Large intestine (tissue), 3 donors: Measurements from ENCODE around the gene DBP. TPM values are rescaled to one million over a fixed set of nuclear protein-coding genes. Genes with fewer than 3 reads are reported as not detected.

ENCODE experiments used
- DNase-seq, 2 donors: peaks; one replicate each; pipeline versions ENCODE4 v3.0.0 to v3.0.0-alpha.2; 2013
- H3K27ac ChIP-seq: one replicate; pipeline ENCODE4 v1.5.1; 2013; ENCODE audit warnings: low read length
- H3K27me3 ChIP-seq: 2 replicates; pipeline ENCODE4 v1.6.1; 2013; ENCODE audit warnings: low read length; ENCODE audit not compliant: control insufficient read depth, insufficient read depth
- H3K36me3 ChIP-seq: 2 replicates; pipeline ENCODE4 v1.6.1; 2013; ENCODE audit warnings: low read length; ENCODE audit not compliant: control insufficient read depth, insufficient read depth
- H3K4me1 ChIP-seq: one replicate; pipeline ENCODE4 v1.6.1; 2013; ENCODE audit warnings: low read length; ENCODE audit not compliant: control insufficient read depth, insufficient read depth
- H3K4me3 ChIP-seq: one replicate; pipeline ENCODE4 v1.5.1; 2013; ENCODE audit warnings: low read length
- H3K9me3 ChIP-seq: one replicate; pipeline ENCODE4 v1.6.1; 2013; ENCODE audit warnings: mild to moderate bottlenecking, low read depth, low read length, moderate library complexity; ENCODE audit not compliant: control insufficient read depth
- WGBS: methylation state at CpG from one replicate; pipeline ENCODE4 v1.1.5; 2013; ENCODE audit warnings: low lambda C conversion rate; ENCODE audit not compliant: insufficient coverage; 5-methylcytosine and 5-hydroxymethylcytosine counted together
- polyA plus RNA-seq: library from polyadenylated mRNA; unstranded; fragments of 120-200 nt; gene quantifications from one replicate; pipeline ENCODE4 v1.2.1, GENCODE V29; 2013

DBP gene
- polyA plus RNA-seq, 1 donor, result 4.0 TPM

DNA sequence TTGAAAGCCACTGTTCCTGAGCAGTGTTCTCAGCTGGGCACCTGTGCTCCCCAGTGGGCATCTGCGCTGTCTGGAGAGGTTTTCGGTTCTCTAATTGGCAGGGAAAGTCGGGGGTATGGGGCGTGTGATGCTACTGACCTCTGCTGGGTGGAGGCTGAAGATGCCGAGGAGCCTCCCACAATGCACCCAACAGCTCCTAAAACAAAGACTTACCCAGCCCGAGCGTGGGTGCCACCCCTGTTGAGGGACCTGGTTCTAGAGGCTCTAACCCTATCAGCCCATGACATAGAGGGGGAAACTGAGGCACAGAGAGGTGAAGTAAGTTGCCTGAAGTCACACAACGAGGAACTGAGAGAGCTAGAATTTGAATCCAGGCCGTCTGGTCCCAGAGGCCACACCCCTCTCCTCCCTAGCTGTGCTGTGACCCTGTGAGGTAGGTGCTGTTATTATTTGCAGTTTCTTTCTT, 28.3 kb downstream of the DBP start:
- Histone ChIP-seq H3K4me3 (no peak overlapping the region), H3K9me3 (peaks cover 4% of the 10 kb centered on the region), H3K27me3 (no peaks in the 10 kb centered on the region), H3K27ac (no peak overlapping the region), H3K4me1 (peaks cover 17% of the 10 kb centered on the region), H3K36me3 (peaks cover 19% of the 10 kb centered on the region)
- no peak for DNase-seq
- no CpG with 5 or more reads among the region's 9 CpGs for WGBS

DNA sequence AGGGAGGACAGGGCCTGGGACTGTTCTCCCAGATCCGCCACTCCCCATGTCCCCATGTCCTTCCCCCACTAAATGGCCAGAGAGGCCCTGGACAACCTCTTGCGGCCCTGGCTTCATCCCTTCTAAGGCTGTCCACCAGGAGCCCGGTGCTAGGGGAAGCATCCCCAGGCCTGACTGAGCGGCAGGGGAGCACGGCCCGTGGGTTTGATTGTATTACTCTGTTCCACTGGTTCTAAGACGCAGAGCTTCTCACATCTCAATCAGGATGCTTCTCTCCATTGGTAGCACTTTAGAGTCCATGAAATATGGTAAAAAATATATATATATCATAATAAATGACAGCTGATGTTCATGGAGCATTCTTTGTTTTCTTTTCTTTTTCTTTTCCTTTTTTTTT, 29.8 kb downstream of the DBP start:
- H3K27ac ChIP-seq, result no peak overlapping the region
- H3K4me1 ChIP-seq, result peaks cover 10% of the 10 kb centered on the region
- no peak overlapping the region for H3K4me3 ChIP-seq
- WGBS, result 100% methylated on average over 1 of the region's 7 CpGs
- H3K27me3 ChIP-seq, result no peaks in the 10 kb centered on the region
- peaks cover 21% of the 10 kb centered on the region for H3K36me3 ChIP-seq
- H3K9me3 ChIP-seq, result no peaks in the 10 kb centered on the region
- DNase-seq, result no peak

DNA sequence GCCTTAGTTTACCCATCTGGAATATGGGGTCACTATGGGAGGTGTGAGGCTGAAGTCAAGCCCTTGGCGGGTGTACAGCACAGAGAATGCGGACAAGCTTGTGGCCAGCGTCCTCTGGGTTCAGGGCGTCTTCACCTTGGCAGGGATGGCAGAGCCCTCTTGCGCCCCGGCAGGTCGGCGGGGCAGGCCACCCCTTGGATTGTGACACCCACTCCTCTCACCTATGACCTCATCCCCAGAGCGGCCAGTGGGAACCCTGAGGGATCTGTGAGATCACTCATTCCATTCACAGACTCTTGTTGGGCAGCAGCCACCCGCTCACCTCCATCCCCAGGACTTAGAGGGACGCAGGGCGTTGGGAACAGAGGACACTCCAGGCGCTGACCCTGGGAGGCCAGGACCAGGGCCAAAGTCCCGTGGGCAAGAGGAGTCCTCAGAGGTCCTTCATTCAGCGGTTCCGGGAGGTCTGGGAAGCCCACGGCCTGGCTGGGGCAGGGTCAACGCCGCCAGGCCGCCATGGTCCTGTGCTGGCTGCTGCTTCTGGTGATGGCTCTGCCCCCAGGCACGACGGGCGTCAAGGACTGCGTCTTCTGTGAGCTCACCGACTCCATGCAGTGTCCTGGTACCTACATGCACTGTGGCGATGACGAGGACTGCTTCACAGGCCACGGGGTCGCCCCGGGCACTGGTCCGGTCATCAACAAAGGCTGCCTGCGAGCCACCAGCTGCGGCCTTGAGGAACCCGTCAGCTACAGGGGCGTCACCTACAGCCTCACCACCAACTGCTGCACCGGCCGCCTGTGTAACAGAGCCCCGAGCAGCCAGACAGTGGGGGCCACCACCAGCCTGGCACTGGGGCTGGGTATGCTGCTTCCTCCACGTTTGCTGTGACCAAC, 30.5 kb downstream of the DBP start, which contains the start of gene SPACA4:
Gene SPACA4 (plus strand): TSS at position 280 of the 896 bp plus-strand sequence. CDS start 237 bp downstream, at position 517.
- WGBS, result no CpG with 5 or more reads among the region's 39 CpGs
- H3K9me3 ChIP-seq, result no peaks in the 10 kb centered on the region
- no peak within 1 kb of the TSS for H3K27ac ChIP-seq
- H3K36me3 ChIP-seq, result peaks cover 17% of the 10 kb centered on the region
- H3K4me1 ChIP-seq, result peaks cover 13% of the 10 kb centered on the region
- no peak within 1 kb of the TSS for H3K4me3 ChIP-seq
- no peak for DNase-seq
- no peaks in the 10 kb centered on the region for H3K27me3 ChIP-seq

DNA sequence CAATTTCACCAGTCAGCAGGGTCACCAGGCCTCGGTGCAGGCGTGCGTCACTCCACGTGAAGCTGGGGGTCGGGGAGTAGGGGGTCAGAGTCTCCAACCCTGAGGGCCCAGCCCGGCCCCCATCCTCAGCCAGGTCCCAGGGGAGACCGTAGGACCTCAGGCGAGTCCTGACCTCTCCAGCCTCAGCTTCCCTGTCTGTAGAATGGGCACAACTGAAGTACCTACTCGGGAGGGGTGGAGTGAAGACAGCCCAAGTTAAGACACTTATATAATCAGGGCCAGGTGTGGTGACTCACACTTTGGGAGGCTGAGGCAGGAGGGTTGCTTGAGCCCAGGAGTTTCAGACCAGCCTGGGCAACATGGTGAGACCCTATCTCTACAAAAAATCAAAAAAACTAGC, 33.3 kb downstream of the DBP start:
- no peak overlapping the region for H3K4me3 ChIP-seq
- H3K4me1 ChIP-seq, result peaks cover 17% of the 10 kb centered on the region
- H3K27me3 ChIP-seq, result no peaks in the 10 kb centered on the region
- no peak overlapping the region for H3K27ac ChIP-seq
- WGBS, result no CpG with 5 or more reads among the region's 9 CpGs
- DNase-seq, result no peak
- peaks cover 2% of the 10 kb centered on the region for H3K9me3 ChIP-seq
- H3K36me3 ChIP-seq, result peaks cover 10% of the 10 kb centered on the region

DNA sequence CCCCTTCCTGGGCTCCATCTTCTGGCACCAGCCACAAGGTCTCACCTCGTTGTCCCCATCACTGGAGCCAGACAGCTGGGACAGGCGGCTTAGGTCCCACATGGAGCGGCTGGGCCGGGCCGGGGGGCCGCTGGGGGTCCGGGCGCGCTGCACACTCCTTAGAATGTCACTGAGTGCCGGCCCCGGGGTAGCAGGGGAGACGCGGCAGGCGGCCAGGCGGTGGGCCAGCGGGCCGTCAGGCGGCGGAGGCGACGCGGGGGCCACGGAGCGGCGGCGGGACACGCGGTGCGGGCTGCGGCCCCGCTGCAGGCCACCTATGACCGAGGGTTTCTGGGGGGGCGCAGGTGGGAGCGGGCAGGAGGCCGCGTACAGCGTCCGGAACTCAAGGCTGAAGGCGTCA, 33.7 kb downstream of the DBP start:
- H3K4me1 ChIP-seq, result peaks cover 17% of the 10 kb centered on the region
- peaks cover 10% of the 10 kb centered on the region for H3K36me3 ChIP-seq
- 87% methylated on average over 3 of the region's 39 CpGs for WGBS
- no peak for DNase-seq
- peaks cover 2% of the 10 kb centered on the region for H3K9me3 ChIP-seq
- H3K4me3 ChIP-seq, result no peak overlapping the region
- H3K27ac ChIP-seq, result no peak overlapping the region
- no peaks in the 10 kb centered on the region for H3K27me3 ChIP-seq

DNA sequence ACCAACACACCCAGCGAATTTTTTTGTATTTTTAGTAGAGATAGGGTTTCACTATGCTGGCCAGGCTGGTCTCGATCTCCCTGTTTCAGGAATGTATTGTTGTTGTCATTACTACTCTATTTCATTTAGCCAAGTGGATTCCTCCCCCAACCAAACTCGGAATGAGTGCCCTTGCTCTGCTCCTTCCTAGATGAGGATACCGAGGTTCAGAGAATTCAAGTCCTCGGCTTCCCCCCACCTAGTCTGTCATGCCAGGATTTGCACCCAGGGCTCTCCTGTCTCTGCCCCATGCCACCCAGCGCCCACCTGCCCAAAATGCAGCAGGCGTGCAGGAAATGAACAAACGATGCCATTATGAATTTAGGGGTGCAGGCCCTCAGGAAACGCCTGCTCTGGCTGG, 34.2 kb downstream of the DBP start:
- Histone ChIP-seq H3K36me3 (peaks cover 10% of the 10 kb centered on the region), H3K27me3 (no peaks in the 10 kb centered on the region), H3K27ac (no peak overlapping the region), H3K4me1 (peaks cover 17% of the 10 kb centered on the region), H3K9me3 (peaks cover 2% of the 10 kb centered on the region), H3K4me3 (no peak overlapping the region)
- no peak for DNase-seq
- no CpG with 5 or more reads among the region's 9 CpGs for WGBS

DNA sequence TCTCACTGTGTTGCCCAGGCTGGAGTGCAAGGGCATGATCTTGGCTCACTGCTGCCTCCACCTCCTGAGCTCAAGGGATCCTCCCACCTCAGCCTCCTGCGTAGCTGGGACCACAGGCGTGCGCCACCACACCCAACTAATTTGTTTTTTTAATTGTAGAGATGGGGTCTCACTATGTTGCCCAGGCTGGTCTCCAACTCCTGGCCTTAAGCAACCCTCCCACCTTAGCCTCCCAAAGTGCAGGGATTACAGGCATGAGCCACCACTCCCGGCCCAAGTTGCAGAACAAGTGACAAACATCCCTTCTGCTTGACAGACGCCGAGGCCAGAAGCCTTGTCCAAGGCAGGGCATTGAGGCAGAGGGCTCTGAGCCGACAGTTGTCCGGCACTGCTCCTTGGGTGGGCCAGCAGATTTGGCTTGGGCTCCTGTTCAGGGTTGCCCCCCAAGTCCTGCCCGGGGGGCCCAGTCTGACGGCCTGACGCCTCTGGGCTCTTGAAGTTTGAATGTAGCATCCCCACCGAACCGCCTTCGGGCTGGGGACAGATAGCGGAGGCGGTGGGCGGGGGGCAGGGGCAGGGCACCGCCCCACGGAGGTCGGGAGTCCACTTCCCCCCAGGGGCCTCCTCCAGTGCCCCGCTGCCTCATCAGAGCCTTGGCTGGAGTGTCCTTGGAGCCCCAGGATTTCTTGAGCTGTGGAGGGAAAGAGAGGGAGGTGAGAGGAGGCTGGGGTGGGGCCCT, 36.3 kb downstream of the DBP start:
- peak in 1 of 2 donors; percentile 70 for DNase-seq
- no peaks in the 10 kb centered on the region for H3K27me3 ChIP-seq
- H3K4me3 ChIP-seq, result no peak overlapping the region
- H3K36me3 ChIP-seq, result peaks cover 9% of the 10 kb centered on the region
- no CpG with 5 or more reads among the region's 21 CpGs for WGBS
- peaks cover 17% of the 10 kb centered on the region for H3K4me1 ChIP-seq
- H3K27ac ChIP-seq, result no peak overlapping the region
- H3K9me3 ChIP-seq, result peaks cover 2% of the 10 kb centered on the region

DNA sequence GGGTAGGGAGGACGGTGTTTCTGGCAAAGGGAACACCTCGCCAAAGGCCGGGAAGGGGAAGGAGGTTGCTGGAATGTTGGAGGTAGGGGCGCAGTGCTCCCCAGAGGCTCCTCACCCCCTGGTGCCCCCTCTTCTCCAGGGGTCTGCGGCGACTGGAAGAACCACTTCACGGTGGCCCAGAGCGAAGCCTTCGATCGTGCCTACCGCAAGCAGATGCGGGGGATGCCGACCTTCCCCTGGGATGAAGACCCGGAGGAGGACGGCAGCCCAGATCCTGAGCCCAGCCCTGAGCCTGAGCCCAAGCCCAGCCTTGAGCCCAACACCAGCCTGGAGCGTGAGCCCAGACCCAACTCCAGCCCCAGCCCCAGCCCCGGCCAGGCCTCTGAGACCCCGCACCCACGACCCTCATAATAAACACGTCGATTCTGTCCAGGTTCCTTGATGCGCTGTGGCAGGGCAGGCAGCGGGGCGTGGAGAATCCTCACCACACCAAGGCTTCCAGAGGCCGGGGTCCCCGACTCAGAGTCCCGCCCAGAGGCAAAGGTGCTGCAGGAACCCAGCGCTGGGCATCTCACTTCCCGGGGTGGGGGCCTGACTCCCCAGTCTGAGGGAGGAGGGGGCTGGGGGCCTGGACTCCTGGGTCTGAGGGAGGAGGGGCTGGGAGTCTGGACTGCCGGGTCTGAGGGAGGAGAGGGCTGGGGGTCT, 38.0 kb downstream of the DBP start:
- Histone ChIP-seq H3K4me3 (no peak overlapping the region), H3K27me3 (no peaks in the 10 kb centered on the region), H3K4me1 (peaks cover 17% of the 10 kb centered on the region), H3K36me3 (peaks cover 9% of the 10 kb centered on the region), H3K9me3 (peaks cover 2% of the 10 kb centered on the region), H3K27ac (no peak overlapping the region)
- DNase-seq, result no peak
- no CpG with 5 or more reads among the region's 30 CpGs for WGBS

DNA sequence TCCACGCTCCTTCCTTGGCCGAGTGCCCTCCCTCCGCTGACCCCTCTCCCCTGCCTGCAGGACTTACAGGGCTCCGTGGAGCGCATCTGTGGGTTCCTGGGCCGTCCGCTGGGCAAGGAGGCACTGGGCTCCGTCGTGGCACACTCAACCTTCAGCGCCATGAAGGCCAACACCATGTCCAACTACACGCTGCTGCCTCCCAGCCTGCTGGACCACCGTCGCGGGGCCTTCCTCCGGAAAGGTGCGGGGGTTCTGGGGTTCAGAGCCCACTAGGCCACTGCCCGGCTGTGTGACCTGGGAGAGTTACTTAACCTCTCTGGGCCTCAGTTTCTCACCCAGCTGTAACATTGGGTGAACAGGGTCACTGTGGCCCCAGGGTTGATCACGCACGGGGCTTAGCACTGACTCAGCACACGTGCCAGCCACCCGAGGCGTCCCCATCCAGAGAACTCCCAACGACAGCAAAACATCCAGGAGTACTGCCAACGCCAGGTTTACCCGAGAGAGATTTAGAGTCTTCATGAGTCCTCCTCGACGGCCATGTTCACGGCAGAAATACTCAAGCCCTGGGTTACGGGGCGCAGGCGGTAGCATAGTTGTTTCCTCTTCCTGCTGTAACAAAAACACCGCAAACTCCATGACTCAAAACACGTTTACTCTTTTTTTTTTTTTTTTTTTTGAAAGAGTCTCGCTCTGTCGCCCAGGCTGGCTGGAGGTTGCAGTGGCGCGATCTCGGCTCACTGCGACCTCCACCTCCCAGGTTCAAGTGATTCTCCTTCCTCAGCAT, 40.3 kb downstream of the DBP start:
- H3K4me3 ChIP-seq, result no peak overlapping the region
- peaks cover 2% of the 10 kb centered on the region for H3K9me3 ChIP-seq
- no peak for DNase-seq
- peaks cover 2% of the 10 kb centered on the region for H3K36me3 ChIP-seq
- WGBS, result no CpG with 5 or more reads among the region's 39 CpGs
- H3K27ac ChIP-seq, result no peak overlapping the region
- peaks cover 6% of the 10 kb centered on the region for H3K4me1 ChIP-seq
- no peaks in the 10 kb centered on the region for H3K27me3 ChIP-seq
